IMR-90 (cell line): ENCODE data around the gene TMEM131. TPM values are rescaled to one million over a fixed set of nuclear protein-coding genes. Genes with fewer than 3 reads are reported as not detected.

Experiments used
- ATAC-seq: fragments of 200-7000 bp; cut with Tn5 transposase; 2 replicates; pipeline ENCODE4 v1.9.1; 2020; ENCODE audit warnings: low read depth, mild to moderate bottlenecking, moderate library complexity
- BruUV-seq: library from RNA; stranded (reverse); fragments of 400-500 nt; replicated peaks from 2 replicates; lab custom pipeline; 2021; lab: Mats Ljungman, UMichigan
- CTCF ChIA-PET: fragments of 300-600 bp; formaldehyde crosslinking; extraction: SDS; loops from one replicate; lab custom pipeline; 2021; ENCODE audit warnings: antibody characterized with exemption; lab: Yijun Ruan, JAX
- POLR2A ChIA-PET: fragments of 300-600 bp; sonication (Branson Sonifier 250); formaldehyde crosslinking; loops from one replicate; lab custom pipeline; 2022; ENCODE audit warnings: antibody characterized with exemption; ENCODE audit not compliant: unreplicated experiment; lab: Charles Lee
- DNase-seq: peaks from one replicate; pipeline ENCODE4 v3.0.0; 2013
- H2AFZ ChIP-seq: replicated peaks from 2 replicates; pipeline ENCODE3; 2013; ENCODE audit warnings: low read length, mild to moderate bottlenecking; ENCODE audit not compliant: poor library complexity
- H2AK5ac ChIP-seq: 2 replicates; pipeline ENCODE4 v1.6.1; 2013; ENCODE audit warnings: low read depth, low read length, inconsistent platforms
- H2AK9ac ChIP-seq: replicated peaks from 2 replicates; pipeline ENCODE3; 2013; ENCODE audit warnings: mild to moderate bottlenecking, low read depth, low read length, moderate library complexity; ENCODE audit not compliant: poor library complexity
- H2BK120ac ChIP-seq: 2 replicates; pipeline ENCODE4 v1.6.1; 2013; ENCODE audit warnings: low read depth, low read length, inconsistent platforms
- H2BK15ac ChIP-seq: 3 replicates; pipeline ENCODE4 v1.6.1; 2013; ENCODE audit warnings: low read depth, low read length, inconsistent platforms
- H2BK20ac ChIP-seq: 2 replicates; pipeline ENCODE4 v1.6.1; 2013; ENCODE audit warnings: low read depth, mild to moderate bottlenecking, inconsistent platforms, low read length, moderate library complexity
- H2BK5ac ChIP-seq: 2 replicates; pipeline ENCODE4 v1.6.1; 2013; ENCODE audit warnings: mild to moderate bottlenecking, low read depth, low read length, inconsistent platforms; ENCODE audit not compliant: poor library complexity, severe bottlenecking
- H3K14ac ChIP-seq: replicated peaks from 2 replicates; pipeline ENCODE4 v1.6.1; 2013; ENCODE audit warnings: low read depth, low read length, inconsistent platforms
- H3K18ac ChIP-seq: 2 replicates; pipeline ENCODE4 v1.6.1; 2013; ENCODE audit warnings: low read depth, low read length, control low read depth
- H3K23ac ChIP-seq: 2 replicates; pipeline ENCODE4 v1.6.1; 2013; ENCODE audit warnings: low read depth, low read length, inconsistent platforms
- H3K27ac ChIP-seq: 2 replicates; pipeline ENCODE4 v1.5.1; 2013; ENCODE audit warnings: mild to moderate bottlenecking, control low read depth, low read length; ENCODE audit not compliant: insufficient read depth
- H3K27me3 ChIP-seq: 2 replicates; pipeline ENCODE4 v1.6.1; 2013; ENCODE audit warnings: low read length; ENCODE audit not compliant: control insufficient read depth, insufficient read depth
- H3K36me3 ChIP-seq: 2 replicates; pipeline ENCODE4 v1.6.1; 2013; ENCODE audit warnings: low read length, mixed read lengths; ENCODE audit not compliant: control insufficient read depth, insufficient read depth
- H3K4ac ChIP-seq: 2 replicates; pipeline ENCODE4 v1.6.1; 2013; ENCODE audit warnings: low read depth, low read length, inconsistent platforms
- H3K4me1 ChIP-seq: 2 replicates; pipeline ENCODE4 v1.6.1; 2013; ENCODE audit warnings: low read length, mixed read lengths; ENCODE audit not compliant: control insufficient read depth, insufficient read depth
- H3K4me2 ChIP-seq: 2 replicates; pipeline ENCODE4 v1.6.1; 2013; ENCODE audit warnings: low read depth, mild to moderate bottlenecking, control low read depth, low read length, moderate library complexity
- H3K4me3 ChIP-seq: 2 replicates; pipeline ENCODE4 v1.5.1; 2013; ENCODE audit warnings: low read depth, mild to moderate bottlenecking, control low read depth, low read length, moderate library complexity; ENCODE audit not compliant: insufficient read depth
- H3K56ac ChIP-seq: 2 replicates; pipeline ENCODE4 v1.6.1; 2013; ENCODE audit warnings: low read length, inconsistent platforms; ENCODE audit not compliant: insufficient read depth; ENCODE audit errors: extremely low read depth
- H3K79me1 ChIP-seq, 2 experiments: 2 replicates each; pipeline ENCODE4 v1.6.1; 2013; ENCODE audit warnings: low read length in 2 of 2, inconsistent platforms in 1 of 2, low read depth in 1 of 2
- H3K9ac ChIP-seq: 2 replicates; pipeline ENCODE4 v1.6.1; 2013; ENCODE audit warnings: low read depth, low read length, control low read depth
- H3K9me1 ChIP-seq: 2 replicates; pipeline ENCODE4 v1.6.1; 2013; ENCODE audit warnings: low read length, inconsistent platforms; ENCODE audit not compliant: insufficient read depth
- H3K9me3 ChIP-seq: 2 replicates; pipeline ENCODE4 v1.6.1; 2013; ENCODE audit warnings: low read length; ENCODE audit not compliant: control insufficient read depth, insufficient read depth
- H4K20me1 ChIP-seq: 2 replicates; pipeline ENCODE4 v1.6.1; 2013; ENCODE audit warnings: low read length, inconsistent platforms; ENCODE audit not compliant: insufficient read depth
- H4K5ac ChIP-seq: 2 replicates; pipeline ENCODE4 v1.6.1; 2013; ENCODE audit warnings: mild to moderate bottlenecking, low read depth, low read length, control low read depth
- H4K8ac ChIP-seq, 2 experiments: 2 replicates each; pipeline ENCODE4 v1.6.1; 2013; ENCODE audit warnings: low read depth in 2 of 2, low read length in 2 of 2, control low read depth in 1 of 2, inconsistent platforms in 1 of 2
- H4K91ac ChIP-seq: 2 replicates; pipeline ENCODE4 v1.6.1; 2013; ENCODE audit warnings: low read depth, low read length, inconsistent platforms; ENCODE audit not compliant: insufficient read depth
- BHLHE40 ChIP-seq: fragments of 150-350 bp; IDR thresholded peaks from 2 replicates; pipeline ENCODE4 v1.6.1; 2016; ENCODE audit warnings: mild to moderate bottlenecking, low read depth, low read length
- POLR2A ChIP-seq: IDR thresholded peaks from 2 replicates; pipeline ENCODE4 v1.6.1; 2012; ENCODE audit warnings: mild to moderate bottlenecking, low read depth, low read length
- WGBS, 2 experiments: methylation state at CpG; one replicate each; pipeline versions ENCODE4 v1.1.5 to v1.1.7; 2013; ENCODE audit warnings: missing lambda C conversion rate in 2 of 2; ENCODE audit not compliant: insufficient read length in 1 of 2; ENCODE audit errors: extremely low coverage in 2 of 2; 5-methylcytosine and 5-hydroxymethylcytosine counted together
- dilution Hi-C: fragments of 300-500 bp; cut with HindIII; formaldehyde crosslinking; loops from one replicate; pipeline ENCODE4 v1.14.3; 2018; ENCODE audit warnings: low sequenced_read_pairs; ENCODE audit not compliant: unreplicated experiment
- in situ Hi-C: fragments of 300-500 bp; cut with MboI; formaldehyde crosslinking; loops from 3 replicates; pipeline ENCODE4 v1.14.3; 2019; ENCODE audit warnings: low sequenced_read_pairs, inconsistent platforms, mixed read lengths
- intact Hi-C: fragments of 100-400 bp; cut with micrococcal nuclease; formaldehyde crosslinking; loops from 2 replicates; pipeline ENCODE4 v1.10.0; 2022
- polyA plus RNA-seq, 3 experiments: library from polyadenylated mRNA; depleted of rRNA; stranded (reverse); fragments of >200 nt; gene quantifications; 2 replicates each; pipeline ENCODE4 v1.2.3, GENCODE V29; 2012; ENCODE audit warnings: low replicate concordance in 1 of 3
- total RNA-seq: library from RNA; depleted of rRNA; stranded (reverse); fragments of >200 nt; gene quantifications from 2 replicates; pipeline ENCODE4 v1.2.3, GENCODE V29; 2012

Gene TMEM131
- total and polyA plus RNA-seq, 2 of the 4 experiments (the other 2 are of a cell fraction) = 13.3 to 14.0 TPM

DNA sequence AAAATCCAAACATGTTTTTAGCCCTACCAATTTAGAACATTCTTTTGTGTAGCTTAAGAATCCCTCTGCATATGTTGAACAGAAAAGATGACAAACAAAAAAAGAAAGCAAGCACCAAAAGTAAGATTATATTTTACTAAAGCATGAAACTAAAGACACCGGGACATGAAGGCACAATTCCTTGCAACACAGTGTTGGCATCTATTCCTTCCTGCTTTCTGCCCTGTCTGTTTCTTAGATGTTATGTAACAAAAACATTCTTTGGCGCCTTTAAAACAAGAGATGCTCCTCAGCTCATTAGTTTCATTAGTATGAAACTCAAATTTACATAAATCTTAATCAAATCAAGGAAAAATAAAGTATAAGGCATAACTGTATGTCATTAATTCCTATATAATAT lies 106.6 kb downstream of the TMEM131 start:
- intact Hi-C loops (no loop called here), dilution Hi-C loops (no loop called here), in situ Hi-C loops (no loop called here)
- Histone ChIP-seq H2BK15ac (no peak overlapping the region), H3K18ac (no peak overlapping the region), H3K9me3 (peaks cover 6% of the 10 kb centered on the region; the same call in 1 of the 2 replicates), H3K27me3 (no peaks in the 10 kb centered on the region), H3K56ac (no peak overlapping the region), H2BK20ac (no peak overlapping the region), H3K4me2 (no peak overlapping the region), H3K36me3 (peaks cover 13% of the 10 kb centered on the region), H3K23ac (no peak overlapping the region), H3K4ac (no peak overlapping the region), H3K9me1 (no peaks in the 10 kb centered on the region), H4K20me1 (no peaks in the 10 kb centered on the region), H4K5ac (no peak overlapping the region), H3K79me1 (peaks cover 3 to 13% of the 10 kb centered on the region in 2 experiments; a peak in 1 of 4 replicates), H2BK120ac (no peak overlapping the region), H3K14ac (no peak overlapping the region; the same call in 1 of the 2 replicates), H3K4me1 (no peaks in the 10 kb centered on the region), H2AK9ac (no peak overlapping the region), H2AFZ (no peak overlapping the region), H2BK5ac (no peak overlapping the region), H3K9ac (no peak overlapping the region), H3K27ac (no peak overlapping the region), H2AK5ac (no peak overlapping the region), H3K4me3 (no peak overlapping the region), H4K91ac (no peak overlapping the region), H4K8ac (no peak overlapping the region)
- ChIA-PET CTCF (no interaction called here), POLR2A (no interaction called here)
- ATAC-seq (no peak), DNase-seq (no peak)
- no TSS peak for BruUV-seq
- TF ChIP-seq BHLHE40 = no peak
- TF ChIP-seq POLR2A = no peak
- no CpG with 5 or more reads among the region's 2 CpGs for WGBS, 2 experiments
